CD14-positive monocyte (primary cell): ENCODE measurements around the gene HCN4. TPM values are rescaled to one million over a fixed set of nuclear protein-coding genes. Genes with fewer than 3 reads are reported as not detected.

Experiments used
- DNase-seq, 3 donors: peaks; one replicate each; pipeline ENCODE4 v3.0.0-alpha.2; 2011 to 2022
- H2AFZ ChIP-seq: 2 replicates; pipeline ENCODE4 v1.6.0; 2012; ENCODE audit warnings: mild to moderate bottlenecking, low read depth, low read length, inconsistent platforms; ENCODE audit not compliant: insufficient read depth, poor library complexity, severe bottlenecking
- H3K27ac ChIP-seq, 2 donors: 1 replicate in 1 of 2; 2 replicates in 1 of 2; pipeline ENCODE4 v1.5.1; 2012 to 2013; ENCODE audit warnings: low read length in 2 of 2, control low read depth in 1 of 2, inconsistent platforms in 1 of 2, low read depth in 1 of 2, mild to moderate bottlenecking in 1 of 2
- H3K27me3 ChIP-seq, 2 donors: one replicate each; pipeline versions ENCODE4 v1.6.0 to v1.6.1; 2011 to 2013; ENCODE audit warnings: low read length in 2 of 2; ENCODE audit not compliant: control insufficient read depth in 2 of 2, insufficient read depth in 2 of 2
- H3K36me3 ChIP-seq, 2 donors: replicated peaks in 1 of 2; 1 replicate in 1 of 2; 2 replicates in 1 of 2; pipeline versions ENCODE4 v1.5.1 to v1.6.1; 2012 to 2013; ENCODE audit warnings: low read length in 2 of 2, control low read depth in 1 of 2, inconsistent platforms in 1 of 2, mild to moderate bottlenecking in 1 of 2; ENCODE audit not compliant: insufficient read depth in 2 of 2, control insufficient read depth in 1 of 2
- H3K4me1 ChIP-seq, 2 donors: 1 replicate in 1 of 2; 2 replicates in 1 of 2; pipeline versions ENCODE4 v1.5.1 to v1.6.1; 2012 to 2013; ENCODE audit warnings: low read length in 2 of 2, control low read depth in 1 of 2, inconsistent platforms in 1 of 2, mild to moderate bottlenecking in 1 of 2, moderate library complexity in 1 of 2; ENCODE audit not compliant: insufficient read depth in 2 of 2, control insufficient read depth in 1 of 2
- H3K4me2 ChIP-seq: replicated peaks from 2 replicates; pipeline ENCODE3; 2012; ENCODE audit warnings: low read length, moderate library complexity, mild to moderate bottlenecking; ENCODE audit not compliant: poor library complexity, severe bottlenecking; ENCODE audit errors: extremely low read depth
- H3K4me3 ChIP-seq, 3 experiments: fragments of 200-600 bp in 1 of 3; sonication (generic) in 1 of 3; replicated peaks in 1 of 3; 1 replicate in 2 of 3; 2 replicates in 1 of 3; pipeline ENCODE4 v1.5.1; 2011 to 2013; ENCODE audit warnings: low read length in 3 of 3, mild to moderate bottlenecking in 3 of 3, control low read depth in 2 of 3, low read depth in 2 of 3, inconsistent platforms in 1 of 3, moderate library complexity in 1 of 3
- H3K79me2 ChIP-seq: 2 replicates; pipeline ENCODE4 v1.6.0; 2012; ENCODE audit warnings: mild to moderate bottlenecking, control low read depth, inconsistent platforms, low read length, moderate library complexity; ENCODE audit not compliant: insufficient read depth
- H3K9ac ChIP-seq: 2 replicates; pipeline ENCODE4 v1.6.0; 2017; ENCODE audit warnings: low read length, mild to moderate bottlenecking; ENCODE audit not compliant: insufficient read depth, poor library complexity, severe bottlenecking
- H3K9me3 ChIP-seq, 2 donors: replicated peaks in 1 of 2; 1 replicate in 1 of 2; 2 replicates in 1 of 2; pipeline versions ENCODE4 v1.5.1 to v1.6.1; 2012 to 2013; ENCODE audit warnings: low read length in 2 of 2, control low read depth in 1 of 2; ENCODE audit not compliant: control insufficient read depth in 1 of 2, insufficient read depth in 1 of 2
- H4K20me1 ChIP-seq: 2 replicates; pipeline ENCODE4 v1.6.0; 2012; ENCODE audit warnings: mild to moderate bottlenecking, low read length, control low read depth, moderate library complexity; ENCODE audit not compliant: insufficient read depth
- H3K27ac Mint-ChIP-seq, 7 donors: one replicate each; pipeline ENCODE4 v1.8.0; 2020; ENCODE audit warnings: mild to moderate bottlenecking in 7 of 7, mixed read lengths in 7 of 7, moderate library complexity in 6 of 7, inconsistent platforms in 2 of 7
- H3K27me3 Mint-ChIP-seq, 3 donors: one replicate each; pipeline ENCODE4 v1.8.0; 2021 to 2022; ENCODE audit warnings: low read depth in 3 of 3, mild to moderate bottlenecking in 3 of 3, mixed read lengths in 3 of 3, moderate library complexity in 3 of 3, inconsistent platforms in 1 of 3
- H3K36me3 Mint-ChIP-seq, 2 donors: one replicate each; pipeline ENCODE4 v1.8.0; 2020; ENCODE audit warnings: mixed read lengths in 2 of 2, inconsistent platforms in 1 of 2, mild to moderate bottlenecking in 1 of 2
- H3K4me1 Mint-ChIP-seq: one replicate; pipeline ENCODE4 v1.8.0; 2020; ENCODE audit warnings: mild to moderate bottlenecking, mixed read lengths
- H3K4me3 Mint-ChIP-seq, 2 donors: one replicate each; pipeline ENCODE4 v1.8.0; 2020; ENCODE audit warnings: mild to moderate bottlenecking in 2 of 2, mixed read lengths in 2 of 2, moderate library complexity in 1 of 2
- H3K9me3 Mint-ChIP-seq, 7 donors: one replicate each; pipeline ENCODE4 v1.8.0; 2020 to 2022; ENCODE audit warnings: mixed read lengths in 7 of 7, mild to moderate bottlenecking in 6 of 7, moderate library complexity in 6 of 7, inconsistent platforms in 2 of 7
- WGBS: methylation state at CpG from one replicate; pipeline ENCODE4 v1.1.5; 2013; ENCODE audit warnings: missing lambda C conversion rate; ENCODE audit not compliant: insufficient coverage; 5-methylcytosine and 5-hydroxymethylcytosine counted together
- intact Hi-C, 2 donors: fragments of 100-400 bp; cut with micrococcal nuclease; formaldehyde crosslinking; loops; one replicate each; pipeline versions ENCODE4 v1.15.0 to v1.15.1; 2023
- polyA plus RNA-seq, 3 donors: library from polyadenylated mRNA; depleted of rRNA in 1 of 3; unstranded in 2 of 3; stranded (reverse) in 1 of 3; fragments of 300-500 nt in 2 of 3; fragments of >200 nt in 1 of 3; fragmentation: Illumina TruSeq in 2 of 3; gene quantifications; 1 replicate in 2 of 3; 2 replicates in 1 of 3; pipeline ENCODE4 v1.2.3, GENCODE V29; 2012 to 2021
- TF ChIP-seq, protein P1 (sequence below): fragments of 200-600 bp; IDR thresholded peaks from one replicate; pipeline ENCODE4 v1.8.0; 2022; ENCODE audit warnings: antibody characterized with exemption, mild to moderate bottlenecking

HCN4 gene
- polyA plus RNA-seq, 3 donors, result not detected

DNA sequence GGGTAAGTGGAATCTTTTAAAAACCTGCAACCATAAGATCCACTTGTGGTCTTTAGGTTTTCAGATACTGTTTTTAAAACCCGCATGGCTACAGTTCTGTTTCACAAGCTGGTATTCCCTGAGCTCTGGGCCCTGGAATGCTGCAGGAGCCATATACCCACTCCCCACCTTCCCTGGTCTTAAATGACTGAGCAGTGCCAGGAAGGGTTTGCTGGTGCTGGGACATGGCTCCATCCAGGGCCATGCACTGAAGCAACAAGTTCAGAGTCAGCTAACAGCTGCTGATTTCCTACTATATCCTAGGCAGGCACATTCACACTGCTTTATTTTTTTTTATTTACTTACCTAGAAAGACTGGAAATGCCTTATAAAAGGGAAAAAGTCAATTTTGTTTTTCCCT, 77.3 kb downstream of the HCN4 start:
- Histone ChIP-seq H3K27ac (no peak overlapping the region), H2AFZ (no peak overlapping the region), H3K79me2 (no peaks in the 10 kb centered on the region), H3K27me3 (no peaks in the 10 kb centered on the region), H3K4me3 (no peak overlapping the region), H3K4me2 (no peak overlapping the region), H4K20me1 (no peaks in the 10 kb centered on the region), H3K36me3 (no peaks in the 10 kb centered on the region), H3K9me3 (no peaks in the 10 kb centered on the region), H3K9ac (no peak overlapping the region), H3K4me1 (peaks cover 67 to 68% of the 10 kb centered on the region in 2 donors)
- H3K4me3 Mint-ChIP-seq, result no peak overlapping the region
- peaks cover under 1 to 2% of the 10 kb centered on the region in 2 donors for H3K36me3 Mint-ChIP-seq
- H3K27me3 Mint-ChIP-seq, result no peaks in the 10 kb centered on the region
- DNase-seq, result no peak
- WGBS, result no CpG with 5 or more reads among the region's 1 CpG
- no peaks in the 10 kb centered on the region for H3K9me3 Mint-ChIP-seq
- no peak overlapping the region for H3K27ac Mint-ChIP-seq
- H3K4me1 Mint-ChIP-seq, result peaks cover 66% of the 10 kb centered on the region
- intact Hi-C loops, result no loop called here
- TF ChIP-seq, protein P1, sequence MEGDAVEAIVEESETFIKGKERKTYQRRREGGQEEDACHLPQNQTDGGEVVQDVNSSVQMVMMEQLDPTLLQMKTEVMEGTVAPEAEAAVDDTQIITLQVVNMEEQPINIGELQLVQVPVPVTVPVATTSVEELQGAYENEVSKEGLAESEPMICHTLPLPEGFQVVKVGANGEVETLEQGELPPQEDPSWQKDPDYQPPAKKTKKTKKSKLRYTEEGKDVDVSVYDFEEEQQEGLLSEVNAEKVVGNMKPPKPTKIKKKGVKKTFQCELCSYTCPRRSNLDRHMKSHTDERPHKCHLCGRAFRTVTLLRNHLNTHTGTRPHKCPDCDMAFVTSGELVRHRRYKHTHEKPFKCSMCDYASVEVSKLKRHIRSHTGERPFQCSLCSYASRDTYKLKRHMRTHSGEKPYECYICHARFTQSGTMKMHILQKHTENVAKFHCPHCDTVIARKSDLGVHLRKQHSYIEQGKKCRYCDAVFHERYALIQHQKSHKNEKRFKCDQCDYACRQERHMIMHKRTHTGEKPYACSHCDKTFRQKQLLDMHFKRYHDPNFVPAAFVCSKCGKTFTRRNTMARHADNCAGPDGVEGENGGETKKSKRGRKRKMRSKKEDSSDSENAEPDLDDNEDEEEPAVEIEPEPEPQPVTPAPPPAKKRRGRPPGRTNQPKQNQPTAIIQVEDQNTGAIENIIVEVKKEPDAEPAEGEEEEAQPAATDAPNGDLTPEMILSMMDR, result no peak

DNA sequence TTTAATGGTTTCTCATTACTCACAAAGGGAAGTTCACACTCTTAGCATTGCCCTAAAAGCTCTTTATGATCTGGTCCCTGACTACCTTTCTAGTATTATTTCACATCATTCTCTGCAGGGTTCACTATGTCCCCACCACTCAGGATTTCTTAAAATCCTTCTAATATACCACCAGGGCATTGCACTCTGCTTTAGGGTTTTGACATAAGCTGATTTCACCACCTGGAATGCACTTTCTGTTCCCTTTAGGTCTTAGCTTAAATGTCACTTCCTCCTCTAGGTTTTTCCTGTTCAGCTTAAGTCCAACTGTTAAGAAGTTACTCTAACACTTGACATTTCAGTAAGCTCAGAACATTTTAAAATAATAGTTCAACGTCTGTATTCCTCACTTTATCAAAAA, 81.7 kb downstream of the HCN4 start:
- Mint-ChIP-seq H3K36me3 (peaks cover 0 to 2% of the 10 kb centered on the region in 2 donors), H3K9me3 (no peaks in the 10 kb centered on the region), H3K4me1 (peaks cover 47% of the 10 kb centered on the region), H3K27ac (peak overlapping the region; percentile 83 to 95 (median 92)), H3K27me3 (peaks cover 0 to 3% (median 1%) of the 10 kb centered on the region in 3 donors), H3K4me3 (peak overlapping the region in 1 of 2 donors; percentile 69)
- Histone ChIP-seq H3K4me2 (peak overlapping the region; percentile 53), H3K36me3 (no peaks in the 10 kb centered on the region), H3K27me3 (peaks cover 0 to under 1% of the 10 kb centered on the region in 2 donors), H4K20me1 (no peaks in the 10 kb centered on the region), H3K79me2 (no peaks in the 10 kb centered on the region), H2AFZ (peak overlapping the region; percentile 44), H3K9me3 (no peaks in the 10 kb centered on the region), H3K27ac (peak overlapping the region; percentile 69 to 70), H3K4me3 (peak overlapping the region in 1 of 3 experiments; percentile 20), H3K4me1 (peaks cover 50% of the 10 kb centered on the region in 2 donors), H3K9ac (no peak overlapping the region)
- no CpG with 5 or more reads among the region's 1 CpG for WGBS
- peak; percentile 62 to 86 (median 71) for DNase-seq
- intact Hi-C loops, result loop anchor here in 1 of 2 donors (5.0 kb wide), 1 partner anchor 350 kb away; no protein-coding TSS in a partner anchor
- TF ChIP-seq, protein P1, result no peak
